Dendritic cell treated with granulocyte-macrophage colony-stimulating factor and Interleukin-4, amounts not matched to agents 40 ng/mL and 50 ng/mL, for 4 days (primary cell): Measurements from ENCODE around the gene SLC6A16.
"Not testable (repeated sequence)": the region's sequence is repeated elsewhere in the genome, so short reads cannot be mapped to it uniquely, and the experiment has no call there.

ENCODE experiments used
- H3K27ac Mint-ChIP-seq: one replicate; pipeline ENCODE4 v1.8.0; 2022; ENCODE audit warnings: mild to moderate bottlenecking, mixed read lengths
- H3K27me3 Mint-ChIP-seq: one replicate; pipeline ENCODE4 v1.8.0; 2022; ENCODE audit warnings: mild to moderate bottlenecking, mixed read lengths
- H3K36me3 Mint-ChIP-seq: one replicate; pipeline ENCODE4 v1.8.0; 2022; ENCODE audit warnings: low read depth, mixed read lengths
- H3K4me1 Mint-ChIP-seq: one replicate; pipeline ENCODE4 v1.8.0; 2022; ENCODE audit warnings: low read depth, mixed read lengths
- H3K4me3 Mint-ChIP-seq: one replicate; pipeline ENCODE4 v1.8.0; 2022; ENCODE audit warnings: mild to moderate bottlenecking, moderate library complexity, mixed read lengths
- H3K9me3 Mint-ChIP-seq: one replicate; pipeline ENCODE4 v1.8.0; 2022; ENCODE audit warnings: mixed read lengths
- intact Hi-C: fragments of 100-400 bp; cut with micrococcal nuclease; formaldehyde crosslinking; loops from one replicate; pipeline ENCODE4 v1.15.0; 2022

SLC6A16 gene

GRCh38 chr19:49290517-49290916, 34.5 kb downstream of the SLC6A16 start:
- no peak overlapping the region for H3K4me3 Mint-ChIP-seq
- no peaks in the 10 kb centered on the region for H3K9me3 Mint-ChIP-seq
- H3K36me3 Mint-ChIP-seq, result no peaks in the 10 kb centered on the region
- H3K27me3 Mint-ChIP-seq, result peaks cover 9% of the 10 kb centered on the region
- no peaks in the 10 kb centered on the region for H3K4me1 Mint-ChIP-seq
- intact Hi-C loops, result no loop called here
- no peak overlapping the region for H3K27ac Mint-ChIP-seq

GRCh38 chr19:49289286-49289685, 35.7 kb downstream of the SLC6A16 start:
- H3K36me3 Mint-ChIP-seq, H3K27ac Mint-ChIP-seq, H3K9me3 Mint-ChIP-seq, intact Hi-C loops, H3K4me1 Mint-ChIP-seq, H3K4me3 Mint-ChIP-seq: not testable (repeated sequence)
- H3K27me3 Mint-ChIP-seq, result peaks cover 12% of the 10 kb centered on the region

- H3K4me1 Mint-ChIP-seq, H3K27ac Mint-ChIP-seq, H3K36me3 Mint-ChIP-seq, H3K9me3 Mint-ChIP-seq, H3K4me3 Mint-ChIP-seq, intact Hi-C loops: not testable (repeated sequence)
- H3K27me3 Mint-ChIP-seq, result peaks cover 12% of the 10 kb centered on the region
These were observed 36.8 kb downstream of the SLC6A16 start for GRCh38 chr19:49288205-49288604.

- intact Hi-C loops, result no loop called here
These were observed 37.7 kb downstream of the SLC6A16 start for GRCh38 chr19:49287141-49287770.

GRCh38 chr19:49282184-49282583, 42.8 kb downstream of the SLC6A16 start:
- H3K27ac Mint-ChIP-seq, result no peak overlapping the region
- H3K9me3 Mint-ChIP-seq, result no peaks in the 10 kb centered on the region
- H3K36me3 Mint-ChIP-seq, result no peaks in the 10 kb centered on the region
- intact Hi-C loops, result no loop called here
- H3K4me3 Mint-ChIP-seq, result no peak overlapping the region
- H3K4me1 Mint-ChIP-seq, result no peaks in the 10 kb centered on the region
- peaks cover 16% of the 10 kb centered on the region for H3K27me3 Mint-ChIP-seq

More at GRCh38 chr19:49287141-49287770, 37.7 kb downstream of the SLC6A16 start:
- H3K9me3 Mint-ChIP-seq, result no peaks in the 10 kb centered on the region
- peaks cover 12% of the 10 kb centered on the region for H3K27me3 Mint-ChIP-seq
- no peak overlapping the region for H3K27ac Mint-ChIP-seq
- no peak overlapping the region for H3K4me3 Mint-ChIP-seq
- no peaks in the 10 kb centered on the region for H3K4me1 Mint-ChIP-seq
- H3K36me3 Mint-ChIP-seq, result no peaks in the 10 kb centered on the region

- H3K4me1 Mint-ChIP-seq, result no peaks in the 10 kb centered on the region
- intact Hi-C loops, result no loop called here
- H3K4me3 Mint-ChIP-seq, result no peak overlapping the region
- H3K27ac Mint-ChIP-seq, result no peak overlapping the region
- no peaks in the 10 kb centered on the region for H3K36me3 Mint-ChIP-seq
- H3K27me3 Mint-ChIP-seq, result peaks cover 22% of the 10 kb centered on the region
- peaks cover 11% of the 10 kb centered on the region for H3K9me3 Mint-ChIP-seq
These were observed 52.8 kb downstream of the SLC6A16 start for GRCh38 chr19:49272204-49272603.

GRCh38 chr19:49271080-49271753, 53.8 kb downstream of the SLC6A16 start:
- Mint-ChIP-seq H3K36me3 (no peaks in the 10 kb centered on the region), H3K4me1 (no peaks in the 10 kb centered on the region), H3K27ac (no peak overlapping the region), H3K9me3 (peaks cover 20% of the 10 kb centered on the region), H3K27me3 (peaks cover 18% of the 10 kb centered on the region), H3K4me3 (no peak overlapping the region)
- intact Hi-C loops, result no loop called here

- H3K4me1 Mint-ChIP-seq, H3K36me3 Mint-ChIP-seq, intact Hi-C loops, H3K4me3 Mint-ChIP-seq, H3K27ac Mint-ChIP-seq: not testable (repeated sequence)
- Mint-ChIP-seq H3K27me3 (peaks cover 12% of the 10 kb centered on the region), H3K9me3 (peaks cover 29% of the 10 kb centered on the region)
These were observed 58.6 kb downstream of the SLC6A16 start for GRCh38 chr19:49266409-49266808.

- intact Hi-C loops, result no loop called here
- no peaks in the 10 kb centered on the region for H3K4me1 Mint-ChIP-seq
- H3K9me3 Mint-ChIP-seq, result peaks cover 35% of the 10 kb centered on the region
- no peak overlapping the region for H3K4me3 Mint-ChIP-seq
- H3K36me3 Mint-ChIP-seq, result no peaks in the 10 kb centered on the region
- H3K27ac Mint-ChIP-seq, result no peak overlapping the region
- H3K27me3 Mint-ChIP-seq, result peaks cover 5% of the 10 kb centered on the region
These were observed 60.7 kb downstream of the SLC6A16 start for GRCh38 chr19:49264258-49264657.

GRCh38 chr19:49261602-49262001, 63.4 kb downstream of the SLC6A16 start:
- Mint-ChIP-seq H3K27ac (no peak overlapping the region), H3K27me3 (peaks cover 6% of the 10 kb centered on the region), H3K9me3 (peaks cover 41% of the 10 kb centered on the region), H3K36me3 (no peaks in the 10 kb centered on the region), H3K4me3 (no peak overlapping the region), H3K4me1 (no peaks in the 10 kb centered on the region)
- intact Hi-C loops, result no loop called here

- intact Hi-C loops, result no loop called here
- H3K4me1 Mint-ChIP-seq, result no peaks in the 10 kb centered on the region
- no peak overlapping the region for H3K4me3 Mint-ChIP-seq
- H3K36me3 Mint-ChIP-seq, result no peaks in the 10 kb centered on the region
- peaks cover 10% of the 10 kb centered on the region for H3K27me3 Mint-ChIP-seq
- no peak overlapping the region for H3K27ac Mint-ChIP-seq
- H3K9me3 Mint-ChIP-seq, result peaks cover 29% of the 10 kb centered on the region
These were observed 68.3 kb downstream of the SLC6A16 start for GRCh38 chr19:49256691-49257090.

- H3K27ac Mint-ChIP-seq, result no peak overlapping the region
- peaks cover 11% of the 10 kb centered on the region for H3K27me3 Mint-ChIP-seq
- H3K9me3 Mint-ChIP-seq, result peaks cover 27% of the 10 kb centered on the region
- intact Hi-C loops, result no loop called here
- H3K4me3 Mint-ChIP-seq, result no peak overlapping the region
- no peaks in the 10 kb centered on the region for H3K4me1 Mint-ChIP-seq
- H3K36me3 Mint-ChIP-seq, result no peaks in the 10 kb centered on the region
These were observed 69.3 kb downstream of the SLC6A16 start for GRCh38 chr19:49255674-49256073.

GRCh38 chr19:49249933-49250332, 75.1 kb downstream of the SLC6A16 start:
- Mint-ChIP-seq H3K27me3 (peaks cover 13% of the 10 kb centered on the region), H3K27ac (no peak overlapping the region), H3K4me1 (no peaks in the 10 kb centered on the region), H3K9me3 (peaks cover 8% of the 10 kb centered on the region), H3K36me3 (no peaks in the 10 kb centered on the region), H3K4me3 (no peak overlapping the region)
- intact Hi-C loops, result no loop called here

GRCh38 chr19:49247676-49248075, 77.3 kb downstream of the SLC6A16 start:
- H3K27me3 Mint-ChIP-seq, result peaks cover 10% of the 10 kb centered on the region
- H3K9me3 Mint-ChIP-seq, result peaks cover 8% of the 10 kb centered on the region
- intact Hi-C loops, result no loop called here
- no peak overlapping the region for H3K4me3 Mint-ChIP-seq
- no peak overlapping the region for H3K27ac Mint-ChIP-seq
- H3K4me1 Mint-ChIP-seq, result no peaks in the 10 kb centered on the region
- H3K36me3 Mint-ChIP-seq, result no peaks in the 10 kb centered on the region

GRCh38 chr19:49244256-49244655, 80.7 kb downstream of the SLC6A16 start:
- Mint-ChIP-seq H3K4me1 (no peaks in the 10 kb centered on the region), H3K27ac (no peak overlapping the region), H3K27me3 (peaks cover 6% of the 10 kb centered on the region), H3K9me3 (no peaks in the 10 kb centered on the region), H3K4me3 (no peak overlapping the region), H3K36me3 (no peaks in the 10 kb centered on the region)
- intact Hi-C loops, result no loop called here
